ENCODE measurements around the gene TXNDC11. TPM values are rescaled to one million over a fixed set of nuclear protein-coding genes. Genes with fewer than 3 reads are reported as not detected.

The TXNDC11 gene
- polyA plus RNA-seq, 1 donor (not counting 4 experiments of a cell fraction or from before 2014, with no cell fraction given), result 35.9 TPM

GRCh38 chr16:11649276-11649675, 93.4 kb downstream of the TXNDC11 start:
- Histone ChIP-seq H3K4me3 (ENCODE audit: control insufficient read depth in 2 of 3, extremely low read depth in 1 of 3, insufficient read depth in 2 of 3, low read depth in 1 of 3, low read length in 3 of 3) (no peak overlapping the region), H4K20me1 (ENCODE audit: control insufficient read depth, extremely low read depth, insufficient read depth, low read length) (no peaks in the 10 kb centered on the region), H3K36me3 (ENCODE audit: control insufficient read depth in 2 of 2, extremely low read depth in 1 of 2, insufficient read depth in 2 of 2, low read length in 2 of 2) (no peaks in the 10 kb centered on the region), H3K79me2 (ENCODE audit: control insufficient read depth, insufficient read depth, low read length) (no peaks in the 10 kb centered on the region), H3K9ac (ENCODE audit: control insufficient read depth, extremely low read depth, insufficient read depth, low read length) (no peak overlapping the region), H3K4me1 (ENCODE audit: control insufficient read depth, extremely low read depth, insufficient read depth, low read length) (no peaks in the 10 kb centered on the region), H3K9me1 (ENCODE audit: control insufficient read depth, extremely low read depth, insufficient read depth, low read length) (no peaks in the 10 kb centered on the region), H2AFZ (ENCODE audit: control insufficient read depth, low read length) (no peak overlapping the region), H3K4me2 (ENCODE audit: control insufficient read depth, extremely low read depth, insufficient read depth, low read depth, low read length) (no peak overlapping the region), H3K27ac (ENCODE audit: control insufficient read depth, insufficient read depth, low read length) (no peak overlapping the region), H3K9me3 (ENCODE audit: control insufficient read depth, low read depth, low read length) (no peaks in the 10 kb centered on the region), H3K27me3 (ENCODE audit: control insufficient read depth, extremely low read depth, insufficient read depth, low read length) (no peaks in the 10 kb centered on the region)
- TF ChIP-seq EZH2 (IDR thresholded peaks at IDR 0.05; ENCODE audit: low read length) (no peak), CTCF (optimal IDR thresholded peaks at IDR 0.05 in 1 of 3, IDR thresholded peaks at IDR 0.05 in 1 of 3, conservative IDR thresholded peaks at IDR 0.05 in 1 of 3; ENCODE audit: extremely low read depth in 1 of 3, insufficient read depth in 2 of 3, low read length in 3 of 3) (no peak)
- dilution Hi-C loops (cut with MboI; ENCODE audit: extremely low pct_ligation_motif_present, low sequenced_read_pairs), result no loop called here
- FAIRE-seq, result no peak
- no peak for DNase-seq (ENCODE audit: low read depth, low spot score)

DNA sequence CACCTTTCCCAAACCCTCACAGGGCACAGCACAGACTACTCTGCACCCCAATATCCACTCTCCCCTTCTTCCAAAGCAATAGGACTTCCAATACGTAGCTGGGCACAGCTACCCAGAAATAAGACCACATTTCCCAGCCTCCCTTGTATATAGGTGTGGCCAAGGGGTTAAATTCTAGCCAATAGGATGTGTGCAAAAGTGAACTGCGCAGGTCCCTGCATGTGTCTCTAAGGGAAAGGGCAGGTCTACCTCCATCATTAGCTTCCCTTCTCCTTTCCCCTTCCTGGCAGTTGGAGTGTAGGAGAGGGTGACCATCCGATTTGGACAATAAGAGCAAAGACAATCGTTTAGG, 99.9 kb downstream of the TXNDC11 start:
- no peak overlapping the region for H3K4me3 ChIP-seq (ENCODE audit: control insufficient read depth in 2 of 3, extremely low read depth in 1 of 3, insufficient read depth in 2 of 3, low read depth in 1 of 3, low read length in 3 of 3)
- H3K36me3 ChIP-seq (ENCODE audit: control insufficient read depth in 2 of 2, extremely low read depth in 1 of 2, insufficient read depth in 2 of 2, low read length in 2 of 2), result no peaks in the 10 kb centered on the region
- H3K9me1 ChIP-seq (ENCODE audit: control insufficient read depth, extremely low read depth, insufficient read depth, low read length), result no peaks in the 10 kb centered on the region
- H3K9ac ChIP-seq (ENCODE audit: control insufficient read depth, extremely low read depth, insufficient read depth, low read length), result no peak overlapping the region
- no peaks in the 10 kb centered on the region for H3K9me3 ChIP-seq (ENCODE audit: control insufficient read depth, low read depth, low read length)
- FAIRE-seq (no peak), DNase-seq (ENCODE audit: low read depth, low spot score) (no peak)
- H3K79me2 ChIP-seq (ENCODE audit: control insufficient read depth, insufficient read depth, low read length), result no peaks in the 10 kb centered on the region
- TF ChIP-seq CTCF (optimal IDR thresholded peaks at IDR 0.05 in 1 of 3, IDR thresholded peaks at IDR 0.05 in 1 of 3, conservative IDR thresholded peaks at IDR 0.05 in 1 of 3; ENCODE audit: extremely low read depth in 1 of 3, insufficient read depth in 2 of 3, low read length in 3 of 3) (no peak), EZH2 (IDR thresholded peaks at IDR 0.05; ENCODE audit: low read length) (no peak)
- peaks cover 17% of the 10 kb centered on the region for H3K4me1 ChIP-seq (ENCODE audit: control insufficient read depth, extremely low read depth, insufficient read depth, low read length)
- no peaks in the 10 kb centered on the region for H4K20me1 ChIP-seq (ENCODE audit: control insufficient read depth, extremely low read depth, insufficient read depth, low read length)
- H3K27ac ChIP-seq (ENCODE audit: control insufficient read depth, insufficient read depth, low read length), result no peak overlapping the region
- H2AFZ ChIP-seq (ENCODE audit: control insufficient read depth, low read length), result no peak overlapping the region
- H3K4me2 ChIP-seq (ENCODE audit: control insufficient read depth, extremely low read depth, insufficient read depth, low read depth, low read length), result no peak overlapping the region
- H3K27me3 ChIP-seq (ENCODE audit: control insufficient read depth, extremely low read depth, insufficient read depth, low read length), result no peaks in the 10 kb centered on the region
- dilution Hi-C loops (cut with MboI; ENCODE audit: extremely low pct_ligation_motif_present, low sequenced_read_pairs), result no loop called here
